Choroid plexus epithelial cell (primary cell): ENCODE measurements around the gene ZDHHC9.

Experiments
- DNase-seq: peaks from one replicate; pipeline ENCODE4 v3.0.0-alpha.2; 2010; ENCODE audit warnings: low read depth
- H3K4me3 ChIP-seq: 2 replicates; pipeline ENCODE4 v1.5.1; 2011; ENCODE audit warnings: low read depth, mild to moderate bottlenecking, control low read depth, low read length, moderate library complexity
- CTCF ChIP-seq: conservative IDR thresholded peaks from 2 replicates; pipeline ENCODE4 v1.5.1; 2011; ENCODE audit warnings: low read depth, mild to moderate bottlenecking, control low read depth, inconsistent platforms, low read length, moderate library complexity

ZDHHC9 gene

DNA sequence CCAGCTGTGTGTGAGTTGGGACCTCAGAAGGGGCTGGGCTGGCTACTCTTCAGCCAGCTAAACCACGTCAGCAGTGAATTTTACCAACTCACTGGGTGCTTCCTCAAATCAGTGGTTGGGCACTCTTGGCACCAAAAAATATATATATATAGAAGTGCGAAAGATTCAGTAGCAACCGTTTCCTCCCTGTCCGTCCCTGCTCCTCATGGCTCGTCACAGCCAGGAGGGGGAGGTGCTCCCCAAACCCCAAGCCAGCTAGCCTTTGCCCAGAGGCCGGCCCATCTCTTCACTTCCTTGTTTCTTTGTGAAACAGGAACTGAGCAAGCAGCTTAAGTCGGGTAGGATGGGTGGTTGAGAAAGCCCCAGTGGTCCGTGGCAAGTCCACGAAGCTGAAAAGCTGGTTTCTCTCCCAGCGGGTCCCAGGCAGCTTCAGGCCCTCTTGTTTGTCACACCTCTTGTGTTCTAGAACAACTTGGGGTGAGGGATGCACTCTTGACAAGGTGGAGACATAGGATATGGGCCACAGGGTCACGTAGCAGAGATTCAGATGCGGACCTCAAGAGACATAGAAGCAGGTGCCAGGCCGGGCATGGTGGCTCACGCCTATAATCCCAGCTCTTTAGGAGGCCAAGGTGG lies 70.8 kb downstream of the ZDHHC9 start:
- no peak for DNase-seq
- H3K4me3 ChIP-seq, result no peak overlapping the region
- no peak for TF ChIP-seq CTCF

DNA sequence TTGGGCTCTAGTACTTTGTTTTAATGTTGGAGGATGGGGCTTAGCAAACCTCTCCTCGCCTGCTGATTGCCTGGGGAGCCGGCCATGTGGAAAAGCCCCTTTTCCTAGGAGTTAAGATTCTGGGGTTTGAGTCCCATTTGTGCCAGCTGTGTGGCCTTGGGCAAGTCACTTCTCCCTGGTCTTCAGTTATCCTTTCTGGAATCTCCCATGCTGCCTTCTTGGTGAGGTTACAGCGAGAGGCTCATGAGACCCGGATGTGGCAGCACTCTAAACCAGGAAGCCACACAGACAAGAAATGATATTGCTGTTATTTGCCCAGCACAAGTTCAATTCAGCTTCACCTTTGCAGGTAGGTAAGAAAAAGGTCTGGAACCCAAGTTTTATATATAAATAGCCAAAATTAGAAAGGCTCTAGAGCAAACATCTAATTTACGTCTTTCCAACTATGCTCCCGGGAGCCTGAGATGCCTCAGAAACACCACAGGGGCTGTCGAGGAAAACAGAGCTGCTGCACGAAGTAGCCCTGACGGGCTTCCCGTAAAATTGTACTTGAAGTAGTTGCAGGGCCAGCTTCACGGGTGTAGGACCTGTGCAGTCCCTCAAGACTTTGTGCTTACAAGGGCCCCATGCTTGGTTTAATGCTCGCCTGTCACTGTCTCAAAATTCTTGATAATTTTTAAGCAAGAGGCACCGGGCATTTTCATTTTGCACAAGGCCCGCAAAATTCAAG lies 72.3 kb downstream of the ZDHHC9 start:
- H3K4me3 ChIP-seq, result no peak overlapping the region
- TF ChIP-seq CTCF, result no peak
- DNase-seq, result no peak

GRCh38 chrX:129769467-129770154 lies 74.1 kb downstream of the ZDHHC9 start:
- DNase-seq, result no peak
- H3K4me3 ChIP-seq, result no peak overlapping the region
- no peak for TF ChIP-seq CTCF

DNA sequence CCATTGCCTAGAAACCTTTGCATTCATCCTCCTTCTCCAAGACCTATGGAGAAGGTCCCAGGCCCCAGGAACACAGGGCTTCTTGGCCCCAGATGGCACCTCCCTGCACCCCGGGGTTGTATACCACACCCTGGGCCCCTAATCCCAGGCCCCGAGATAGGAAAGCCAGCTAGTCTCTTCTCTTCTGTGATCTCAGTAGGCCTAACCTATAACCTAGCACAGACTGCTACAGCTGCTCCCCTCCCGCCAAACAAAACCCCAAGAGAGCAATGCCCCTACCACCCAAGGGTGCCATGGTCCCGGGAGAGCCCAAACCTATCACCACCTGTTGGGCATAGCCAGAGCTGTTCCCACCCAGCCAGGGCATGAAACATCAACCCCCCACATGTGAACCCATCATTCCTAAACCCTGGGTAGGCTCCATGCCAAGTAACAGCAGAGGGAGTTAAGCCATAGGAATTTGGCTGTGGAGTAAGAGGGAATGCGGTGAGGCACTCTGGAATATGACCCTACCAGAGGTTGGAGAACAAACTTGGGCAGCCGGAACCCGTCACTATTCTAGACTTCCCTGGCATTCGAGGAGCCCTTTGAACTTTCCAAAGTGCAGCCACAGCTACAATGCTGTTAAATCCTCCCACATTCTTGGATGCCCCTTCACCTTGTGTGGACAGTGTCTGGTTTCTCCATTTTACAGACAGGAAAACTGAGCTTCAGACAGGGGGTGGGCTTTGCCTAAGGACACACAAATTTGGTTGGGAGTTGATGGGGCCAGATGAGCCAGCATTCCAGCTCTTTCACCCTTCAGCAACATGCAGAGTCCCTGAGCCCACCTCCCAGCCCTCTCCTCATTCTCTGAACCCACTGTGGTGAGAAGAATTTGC lies 74.9 kb downstream of the ZDHHC9 start:
- H3K4me3 ChIP-seq, result no peak overlapping the region
- DNase-seq, result no peak
- TF ChIP-seq CTCF, result no peak

- TF ChIP-seq CTCF, result no peak
- no peak for DNase-seq
- H3K4me3 ChIP-seq, result no peak overlapping the region
These were observed 75.5 kb downstream of the ZDHHC9 start for GRCh38 chrX:129768186-129768585.

DNA sequence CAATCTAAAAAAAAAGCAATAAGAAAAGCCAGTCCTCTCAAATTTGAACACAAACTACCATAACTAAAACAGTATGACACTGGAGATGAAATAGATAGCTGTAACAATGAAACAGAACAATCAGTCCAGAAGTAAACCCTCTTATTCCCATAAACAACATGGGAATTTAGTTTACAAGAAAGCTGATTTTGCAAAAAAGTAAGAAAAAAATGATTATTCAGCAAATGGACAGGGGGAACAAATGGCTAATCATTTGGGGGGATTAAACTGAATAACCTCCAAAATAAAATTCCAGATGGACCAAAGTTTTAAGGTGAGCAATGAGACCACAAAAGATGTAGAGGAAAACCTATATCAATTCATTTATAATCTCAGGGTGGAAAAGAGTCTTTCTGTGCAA lies 80.0 kb downstream of the ZDHHC9 start:
- TF ChIP-seq CTCF, result no peak
- DNase-seq, result no peak
- no peak overlapping the region for H3K4me3 ChIP-seq
